Stimulated activated CD8-positive, alpha-beta memory T cell treated with anti-CD3 and anti-CD28 coated beads, Interleukin-15, amount 100 ng/mL, for 48 hours (primary cell): ENCODE measurements around the gene SLC26A9.
"Not testable (repeated sequence)": the region's sequence is repeated elsewhere in the genome, so short reads cannot be mapped to it uniquely, and the experiment has no call there.

Experiments used
- DNase-seq, 2 donors: peaks; one replicate each; pipeline ENCODE4 v3.0.0-alpha.2; 2020; ENCODE audit warnings: low read depth in 2 of 2

The SLC26A9 gene

DNA sequence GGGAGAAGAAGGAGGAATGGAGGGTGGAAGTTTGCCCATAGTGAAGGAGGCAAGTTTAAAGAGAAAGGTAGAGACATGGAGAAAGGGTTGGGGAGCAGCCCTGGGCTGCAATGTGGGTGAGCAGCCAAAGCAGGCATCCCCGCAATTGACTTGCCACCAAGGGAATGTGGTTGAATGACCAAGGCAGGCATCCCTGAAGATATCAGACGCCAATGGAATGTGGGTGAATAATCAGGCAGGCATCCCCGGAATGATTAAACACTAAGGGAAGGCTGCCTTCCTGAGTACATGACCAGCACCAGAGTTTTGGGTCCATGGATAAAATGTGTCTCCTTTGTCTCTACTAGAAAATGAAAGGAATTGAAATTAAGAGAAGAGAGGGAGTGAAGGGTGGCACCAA lies 53.5 kb downstream of the SLC26A9 start:
- DNase-seq: not testable (repeated sequence)

DNA sequence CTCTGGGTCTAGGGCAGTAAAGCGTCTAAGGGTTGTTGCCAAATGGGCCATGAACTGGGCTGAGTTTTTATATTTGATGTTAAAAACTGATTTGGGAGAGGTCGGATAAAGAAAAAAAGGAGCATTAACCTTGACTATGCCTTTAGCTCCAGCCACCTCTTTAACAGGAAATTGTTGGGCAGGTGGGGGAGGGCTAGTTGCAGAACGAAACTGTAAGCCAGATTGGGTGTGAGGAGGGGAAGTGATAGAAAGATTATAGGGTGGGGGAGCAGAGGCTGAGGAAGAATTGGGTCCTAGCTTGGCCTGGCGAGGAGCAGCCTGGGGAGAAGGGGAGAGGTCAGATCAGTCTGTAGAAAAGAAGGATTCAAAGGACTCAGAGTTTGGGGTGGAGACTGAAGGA lies 54.2 kb downstream of the SLC26A9 start:
- DNase-seq: not testable (repeated sequence)

DNA sequence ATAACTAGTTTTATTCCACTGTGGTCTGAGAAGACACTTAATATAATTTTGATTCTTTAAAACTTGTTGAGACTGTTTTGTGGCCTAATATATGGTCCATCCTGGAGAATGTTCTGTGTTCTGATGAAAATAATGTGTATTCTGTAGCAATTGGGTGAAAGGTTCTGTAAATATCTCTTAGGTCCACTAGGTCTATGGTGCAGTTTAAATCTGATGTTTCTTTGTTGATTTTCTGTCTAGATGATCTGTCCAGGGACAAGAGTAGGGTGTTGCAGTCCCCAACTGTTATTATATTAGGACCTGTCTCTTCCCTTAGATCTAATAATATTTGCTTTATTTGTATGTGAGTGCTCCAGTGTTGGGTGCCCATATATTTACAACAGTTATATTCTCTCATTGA lies 59.5 kb downstream of the SLC26A9 start:
- no peak for DNase-seq

DNA sequence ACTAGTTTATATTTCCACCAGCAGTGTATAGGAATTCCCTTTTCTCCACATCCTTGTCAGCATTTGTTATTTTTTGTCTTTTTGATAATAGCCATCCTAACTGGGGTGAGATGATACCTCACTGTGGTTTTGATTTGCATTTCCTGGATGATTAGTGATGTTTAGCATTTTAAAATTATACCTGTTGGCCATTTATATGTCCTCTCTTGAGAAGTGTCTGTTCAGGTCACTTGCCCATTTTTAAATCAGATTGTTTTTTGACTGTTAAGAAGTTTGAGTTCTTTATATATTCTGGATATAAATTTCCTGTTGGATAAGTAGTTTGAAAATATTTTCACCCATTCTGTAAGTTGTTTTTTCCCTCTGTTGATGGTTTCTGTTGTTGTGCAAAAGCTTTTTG lies 62.3 kb downstream of the SLC26A9 start:
- DNase-seq: no peak

DNA sequence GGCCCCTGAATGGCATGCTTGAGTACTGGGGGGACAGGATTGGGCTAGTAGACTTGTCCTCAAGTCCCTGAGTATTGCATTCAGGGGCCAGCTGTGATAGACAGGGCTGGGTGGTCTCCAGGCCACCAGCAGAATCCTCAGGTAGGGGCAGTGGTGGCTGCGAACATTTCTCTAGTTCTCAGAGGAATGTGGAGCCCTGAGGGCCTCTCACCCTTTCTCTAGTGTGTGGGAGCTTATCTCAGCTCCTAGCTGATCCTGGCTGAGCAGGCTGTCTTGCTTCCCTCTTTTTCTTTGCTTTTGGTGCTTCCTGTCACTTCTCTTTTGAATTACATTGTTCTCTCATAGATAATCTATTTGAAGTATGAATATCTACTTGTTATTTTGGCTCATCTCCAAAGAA lies 63.3 kb downstream of the SLC26A9 start:
- no peak for DNase-seq

DNA sequence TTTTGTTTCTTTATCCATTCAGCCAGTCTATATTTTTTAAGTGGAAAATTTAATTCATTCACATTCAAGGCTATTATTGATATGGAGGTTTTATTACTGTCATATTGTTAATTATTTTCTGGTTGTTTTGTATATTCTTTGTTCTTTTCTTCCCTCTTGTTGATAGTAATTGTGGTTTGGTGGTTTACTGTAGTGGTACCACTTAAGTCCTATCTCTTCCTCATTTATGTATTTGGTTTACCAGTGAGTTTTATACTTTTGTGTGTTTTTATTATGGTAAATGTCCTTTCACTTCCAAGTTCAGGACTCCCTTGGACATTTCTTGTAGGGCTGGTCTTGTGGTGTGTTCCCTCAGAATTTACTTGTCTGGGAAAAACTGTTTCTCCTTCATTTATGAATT lies 65.2 kb downstream of the SLC26A9 start:
- DNase-seq: no peak

DNA sequence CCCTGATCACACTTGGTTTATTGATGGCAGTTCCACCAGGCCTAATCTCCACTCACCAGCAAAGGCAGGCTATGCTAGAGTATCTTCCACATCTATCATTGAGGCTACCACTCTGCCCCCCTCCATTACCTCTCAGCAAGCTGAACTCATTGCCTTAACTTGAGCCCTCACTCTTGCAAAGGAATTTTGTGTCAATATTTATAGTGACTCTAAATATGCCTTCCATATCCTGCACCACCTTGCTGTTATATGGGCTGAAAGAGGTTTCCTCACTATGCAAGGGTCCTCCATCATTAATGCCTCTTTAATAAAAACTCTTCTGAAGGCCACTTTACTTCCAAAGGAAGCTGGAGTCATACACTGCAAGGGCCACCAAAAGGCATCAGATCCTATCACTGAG lies 70.1 kb downstream of the SLC26A9 start:
- not testable (repeated sequence) for DNase-seq

DNA sequence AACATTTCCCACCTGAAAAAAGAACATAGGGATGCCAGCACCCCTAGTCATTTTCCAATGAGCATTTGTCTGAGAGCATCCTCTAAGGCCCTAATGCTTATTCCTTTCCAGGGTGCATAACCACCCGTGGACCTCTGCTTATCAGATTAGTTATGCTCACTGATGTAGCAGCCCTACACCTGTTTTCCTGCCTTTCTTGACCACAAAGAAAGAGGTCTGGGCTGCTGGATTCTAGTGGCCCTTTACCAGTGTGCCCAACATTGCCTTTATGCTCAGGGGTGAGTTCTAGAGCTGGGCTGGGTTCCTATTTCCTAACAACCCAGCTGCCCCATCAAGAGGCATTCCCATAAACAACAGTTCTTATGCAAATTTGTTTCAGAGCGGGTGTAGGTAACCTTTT lies 73.0 kb downstream of the SLC26A9 start:
- no peak for DNase-seq
